Measurements from ENCODE around the gene LIF. TPM values are rescaled to one million over a fixed set of nuclear protein-coding genes. Genes with fewer than 3 reads are reported as not detected.

LIF gene
- polyA plus RNA-seq, 4 donors: 3.0 to 27.9 (median 6.0) TPM

DNA sequence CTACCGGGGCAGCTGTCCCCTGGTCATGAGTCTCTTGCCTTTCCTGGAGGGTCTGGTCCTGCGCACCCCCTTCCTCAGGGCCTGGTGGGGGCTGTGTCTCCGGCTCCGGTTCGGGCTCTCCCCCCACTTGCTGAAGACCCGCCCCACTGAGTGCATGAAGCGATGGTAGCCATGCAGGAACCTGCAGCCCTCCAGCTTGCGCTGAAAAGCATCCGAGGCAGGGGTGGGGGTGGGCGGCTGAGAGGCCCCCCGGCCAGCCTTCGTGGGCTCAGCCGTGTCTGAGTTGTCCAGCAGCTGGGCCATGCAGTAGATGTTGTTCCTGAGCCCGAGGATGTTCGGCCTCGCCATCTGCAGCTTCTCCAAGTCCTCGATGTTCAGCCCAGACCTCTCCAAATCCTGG lies 17.3 kb upstream of the LIF start:
- no peaks in the 10 kb centered on the region for H3K36me3 ChIP-seq (ENCODE audit: control insufficient read depth in 3 of 3, insufficient read depth in 2 of 3, low read depth in 1 of 3, low read length in 3 of 3)
- 89 to 94% (median 93%) methylated on average over 11 to 17 of the region's 17 CpGs for WGBS, 3 donors
- FAIRE-seq (no peak), DNase-seq (no peak)
- H3K27me3 ChIP-seq (ENCODE audit: control insufficient read depth in 3 of 3, insufficient read depth in 3 of 3, low read length in 3 of 3): no peaks in the 10 kb centered on the region
- H3K27ac ChIP-seq (ENCODE audit: low read depth in 1 of 3, low read length in 2 of 3): no peak overlapping the region
- peaks cover 0 to 25% (median 0%) of the 10 kb centered on the region in 3 donors for H3K4me1 ChIP-seq (ENCODE audit: control insufficient read depth in 3 of 3, insufficient read depth in 2 of 3, low read depth in 1 of 3, low read length in 2 of 3)
- H3K9me3 ChIP-seq (ENCODE audit: control insufficient read depth in 2 of 2, insufficient read depth in 1 of 2, low read depth in 1 of 2, low read length in 1 of 2): no peaks in the 10 kb centered on the region
- no peak overlapping the region for H3K4me3 ChIP-seq (ENCODE audit: low read depth in 1 of 3, low read length in 3 of 3)

DNA sequence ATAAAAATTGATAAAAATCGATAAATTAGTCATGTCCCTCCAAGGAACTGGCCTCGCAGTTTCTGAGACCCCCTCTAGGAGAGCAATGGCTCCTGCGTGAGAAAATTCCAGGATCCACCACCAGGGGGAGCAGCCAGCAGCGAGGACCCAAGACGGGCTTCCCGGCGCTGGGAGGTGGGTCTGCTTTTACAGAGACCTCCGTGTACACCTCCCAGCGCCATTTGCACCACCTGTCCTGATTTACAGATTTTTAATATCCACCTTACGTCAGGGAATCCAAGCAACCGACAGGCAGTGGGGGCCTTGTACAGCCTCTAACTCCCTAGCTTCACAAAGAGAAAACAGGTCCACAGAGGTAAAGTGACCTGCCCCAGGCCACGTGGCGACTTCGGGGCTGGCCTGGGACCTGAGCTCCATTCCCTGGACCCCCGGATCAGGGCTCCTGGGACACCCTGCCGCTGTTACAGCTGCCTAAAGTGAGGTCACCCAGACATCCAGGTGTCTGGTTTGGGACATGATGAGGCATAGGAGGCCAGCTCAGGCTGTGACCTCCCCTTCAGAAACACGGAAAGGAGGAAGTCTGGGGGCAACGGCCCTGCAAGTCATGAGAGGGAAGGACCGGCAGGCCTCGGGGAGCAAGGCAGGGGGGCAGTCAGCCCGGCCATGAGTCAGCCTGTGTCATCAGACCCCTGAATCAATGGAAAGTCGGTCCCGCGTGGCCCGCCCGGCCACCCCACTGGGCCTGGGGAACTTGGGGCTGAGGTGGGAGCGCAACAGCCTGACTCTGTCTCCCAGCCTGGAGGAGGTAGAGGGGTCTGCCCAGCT lies 16.6 kb upstream of the LIF start:
- Histone ChIP-seq H3K9me3 (ENCODE audit: control insufficient read depth in 2 of 2, insufficient read depth in 1 of 2, low read depth in 1 of 2, low read length in 1 of 2) (no peaks in the 10 kb centered on the region), H3K36me3 (ENCODE audit: control insufficient read depth in 3 of 3, insufficient read depth in 2 of 3, low read depth in 1 of 3, low read length in 3 of 3) (no peaks in the 10 kb centered on the region), H3K27ac (ENCODE audit: low read depth in 1 of 3, low read length in 2 of 3) (no peak overlapping the region), H3K27me3 (ENCODE audit: control insufficient read depth in 3 of 3, insufficient read depth in 3 of 3, low read length in 3 of 3) (no peaks in the 10 kb centered on the region), H3K4me3 (ENCODE audit: low read depth in 1 of 3, low read length in 3 of 3) (peak overlapping the region in 1 of 3 donors; percentile 3), H3K4me1 (ENCODE audit: control insufficient read depth in 3 of 3, insufficient read depth in 2 of 3, low read depth in 1 of 3, low read length in 2 of 3) (peaks cover 0 to 33% (median 2%) of the 10 kb centered on the region in 3 donors)
- peak; percentile 50 to 84 for DNase-seq
- FAIRE-seq: no peak
- WGBS, 3 donors: 26 to 29% (median 27%) methylated on average over 27 of the region's 27 CpGs

DNA sequence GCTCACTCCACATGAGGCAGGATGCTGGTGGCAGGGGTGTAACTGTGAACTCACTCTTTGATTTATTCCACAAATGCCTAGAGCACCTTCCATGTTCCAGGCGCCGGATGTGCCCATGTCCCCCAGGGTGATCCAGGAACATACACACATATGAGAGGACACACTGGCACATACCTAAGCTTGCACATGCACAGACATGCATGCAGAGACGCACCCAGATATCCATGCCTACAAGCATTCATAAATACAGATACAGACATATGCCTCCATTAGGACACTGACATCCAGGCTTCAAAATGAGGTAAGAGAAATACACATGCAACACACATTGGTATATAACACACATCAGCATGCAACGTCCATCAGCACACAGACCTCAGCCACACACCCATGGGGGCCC lies 15.6 kb upstream of the LIF start:
- no peaks in the 10 kb centered on the region for H3K27me3 ChIP-seq (ENCODE audit: control insufficient read depth in 3 of 3, insufficient read depth in 3 of 3, low read length in 3 of 3)
- peaks cover 0 to 34% (median 2%) of the 10 kb centered on the region in 3 donors for H3K4me1 ChIP-seq (ENCODE audit: control insufficient read depth in 3 of 3, insufficient read depth in 2 of 3, low read depth in 1 of 3, low read length in 2 of 3)
- FAIRE-seq (no peak), DNase-seq (no peak)
- WGBS, 3 donors: 86 to 92% (median 88%) methylated on average over 4 of the region's 4 CpGs
- no peaks in the 10 kb centered on the region for H3K36me3 ChIP-seq (ENCODE audit: control insufficient read depth in 3 of 3, insufficient read depth in 2 of 3, low read depth in 1 of 3, low read length in 3 of 3)
- H3K9me3 ChIP-seq (ENCODE audit: control insufficient read depth in 2 of 2, insufficient read depth in 1 of 2, low read depth in 1 of 2, low read length in 1 of 2): no peaks in the 10 kb centered on the region
- H3K27ac ChIP-seq (ENCODE audit: low read depth in 1 of 3, low read length in 2 of 3): no peak overlapping the region
- H3K4me3 ChIP-seq (ENCODE audit: low read depth in 1 of 3, low read length in 3 of 3): no peak overlapping the region

DNA sequence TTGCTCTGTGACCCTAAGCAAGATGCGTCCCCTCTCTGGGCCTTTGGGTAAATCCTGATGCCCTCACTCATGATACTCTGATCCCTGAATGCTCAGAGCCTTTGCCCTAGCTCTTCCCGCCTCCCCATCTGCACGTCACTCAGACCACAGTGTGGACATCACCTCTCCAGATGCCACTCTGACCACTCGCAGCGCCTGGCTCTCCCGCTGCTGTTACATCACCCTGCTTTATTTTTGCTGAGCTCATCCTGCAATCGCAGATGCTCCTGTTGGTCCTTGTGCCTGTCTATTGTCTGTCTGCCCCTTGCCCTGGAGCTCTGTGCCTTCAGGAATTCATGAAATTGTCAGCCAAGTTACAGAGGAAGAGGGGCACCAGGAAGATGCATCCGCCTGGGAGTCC lies 14.6 kb upstream of the LIF start:
- Histone ChIP-seq H3K9me3 (ENCODE audit: control insufficient read depth in 2 of 2, insufficient read depth in 1 of 2, low read depth in 1 of 2, low read length in 1 of 2) (no peaks in the 10 kb centered on the region), H3K36me3 (ENCODE audit: control insufficient read depth in 3 of 3, insufficient read depth in 2 of 3, low read depth in 1 of 3, low read length in 3 of 3) (no peaks in the 10 kb centered on the region), H3K4me1 (ENCODE audit: control insufficient read depth in 3 of 3, insufficient read depth in 2 of 3, low read depth in 1 of 3, low read length in 2 of 3) (peaks cover 0 to 33% (median 2%) of the 10 kb centered on the region in 3 donors), H3K27ac (ENCODE audit: low read depth in 1 of 3, low read length in 2 of 3) (no peak overlapping the region), H3K4me3 (ENCODE audit: low read depth in 1 of 3, low read length in 3 of 3) (no peak overlapping the region), H3K27me3 (ENCODE audit: control insufficient read depth in 3 of 3, insufficient read depth in 3 of 3, low read length in 3 of 3) (no peaks in the 10 kb centered on the region)
- WGBS, 3 donors: 88 to 94% (median 90%) methylated on average over 8 of the region's 8 CpGs
- no peak for DNase-seq
- no peak for FAIRE-seq

DNA sequence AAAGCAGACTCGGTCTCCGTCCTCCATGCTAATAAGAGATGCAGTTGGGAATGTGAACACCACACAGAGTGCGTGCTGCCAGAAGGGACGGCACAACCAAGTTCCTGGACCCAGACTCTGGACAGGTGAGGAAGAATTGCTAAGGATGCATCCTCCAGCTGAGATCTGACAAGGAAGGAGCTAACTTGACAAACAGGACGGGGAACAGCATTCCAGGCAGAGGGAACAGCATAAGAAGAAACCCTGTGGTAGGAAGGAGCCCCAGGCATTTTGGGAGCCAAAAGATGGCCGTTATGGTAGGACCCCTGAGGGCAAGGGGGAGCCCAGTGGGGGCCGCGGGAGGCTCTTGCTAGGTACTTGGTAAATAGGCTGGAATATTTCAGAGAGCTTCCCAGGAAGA lies 14.1 kb upstream of the LIF start:
- FAIRE-seq: no peak
- Histone ChIP-seq H3K4me1 (ENCODE audit: control insufficient read depth in 3 of 3, insufficient read depth in 2 of 3, low read depth in 1 of 3, low read length in 2 of 3) (peaks cover 0 to 31% (median 2%) of the 10 kb centered on the region in 3 donors), H3K27ac (ENCODE audit: low read depth in 1 of 3, low read length in 2 of 3) (no peak overlapping the region), H3K36me3 (ENCODE audit: control insufficient read depth in 3 of 3, insufficient read depth in 2 of 3, low read depth in 1 of 3, low read length in 3 of 3) (no peaks in the 10 kb centered on the region), H3K27me3 (ENCODE audit: control insufficient read depth in 3 of 3, insufficient read depth in 3 of 3, low read length in 3 of 3) (no peaks in the 10 kb centered on the region), H3K4me3 (ENCODE audit: low read depth in 1 of 3, low read length in 3 of 3) (no peak overlapping the region), H3K9me3 (ENCODE audit: control insufficient read depth in 2 of 2, insufficient read depth in 1 of 2, low read depth in 1 of 2, low read length in 1 of 2) (no peaks in the 10 kb centered on the region)
- WGBS, 3 donors: 85 to 90% (median 87%) methylated on average over 8 of the region's 8 CpGs
- DNase-seq: no peak

DNA sequence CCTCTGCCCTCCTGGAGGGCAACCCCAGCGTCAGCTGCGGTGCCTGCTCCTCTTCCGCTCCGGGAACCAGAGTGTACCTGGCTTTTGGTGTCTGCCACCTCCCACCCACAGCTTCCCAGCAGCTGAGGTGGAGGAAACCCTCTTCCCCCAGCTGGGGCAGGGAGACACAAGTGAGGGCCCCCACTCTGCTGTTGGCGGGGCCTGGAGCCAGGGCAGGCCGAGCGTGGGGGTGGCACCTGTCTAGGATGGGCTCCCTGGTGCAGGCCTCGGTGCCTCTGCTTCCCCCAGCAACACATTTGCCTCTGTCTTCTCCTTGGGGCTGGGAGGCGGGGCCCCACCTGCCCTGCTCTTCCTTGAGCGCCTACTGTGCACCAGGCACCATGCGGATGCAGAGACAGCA lies 13.7 kb upstream of the LIF start:
- FAIRE-seq: no peak

DNA sequence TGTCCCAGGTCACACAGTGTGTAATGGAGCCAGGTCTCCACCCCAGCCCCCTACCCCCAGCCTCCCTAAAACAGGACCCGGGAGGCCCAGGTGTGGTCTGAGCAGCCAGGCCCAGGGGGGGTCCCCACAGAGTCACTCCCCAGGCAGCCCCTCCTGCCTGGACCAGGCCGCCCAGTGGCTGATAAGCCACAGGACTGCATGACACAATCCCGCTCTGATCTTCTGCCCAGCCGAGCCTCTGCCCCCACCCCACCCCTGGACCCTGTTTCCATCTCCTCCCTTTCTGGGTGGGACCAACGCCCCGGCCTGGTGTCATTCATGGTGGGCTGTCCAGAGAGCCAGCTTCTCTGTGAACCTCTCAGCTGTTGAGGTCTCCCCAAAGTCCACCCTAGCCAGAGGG lies 7.8 kb upstream of the LIF start:
- FAIRE-seq: no peak
- Histone ChIP-seq H3K4me3 (ENCODE audit: low read depth in 1 of 3, low read length in 3 of 3) (no peak overlapping the region), H3K9me3 (ENCODE audit: control insufficient read depth in 2 of 2, insufficient read depth in 1 of 2, low read depth in 1 of 2, low read length in 1 of 2) (no peaks in the 10 kb centered on the region), H3K4me1 (ENCODE audit: control insufficient read depth in 3 of 3, insufficient read depth in 2 of 3, low read depth in 1 of 3, low read length in 2 of 3) (peaks cover 4 to 68% (median 5%) of the 10 kb centered on the region in 3 donors), H3K36me3 (ENCODE audit: control insufficient read depth in 3 of 3, insufficient read depth in 2 of 3, low read depth in 1 of 3, low read length in 3 of 3) (peaks cover 0 to 47% (median 0%) of the 10 kb centered on the region in 3 donors), H3K27me3 (ENCODE audit: control insufficient read depth in 3 of 3, insufficient read depth in 3 of 3, low read length in 3 of 3) (no peaks in the 10 kb centered on the region), H3K27ac (ENCODE audit: low read depth in 1 of 3, low read length in 2 of 3) (peak overlapping the region in 2 of 3 donors; percentile 9 to 38)
- WGBS, 3 donors: 54 to 67% (median 62%) methylated on average over 5 to 6 of the region's 6 CpGs
- DNase-seq: no peak

More for the DNA sequence above, 13.7 kb upstream of the LIF start:
- Histone ChIP-seq H3K27me3 (ENCODE audit: control insufficient read depth in 3 of 3, insufficient read depth in 3 of 3, low read length in 3 of 3) (no peaks in the 10 kb centered on the region), H3K4me1 (ENCODE audit: control insufficient read depth in 3 of 3, insufficient read depth in 2 of 3, low read depth in 1 of 3, low read length in 2 of 3) (peaks cover 0 to 30% (median 2%) of the 10 kb centered on the region in 3 donors), H3K4me3 (ENCODE audit: low read depth in 1 of 3, low read length in 3 of 3) (no peak overlapping the region), H3K36me3 (ENCODE audit: control insufficient read depth in 3 of 3, insufficient read depth in 2 of 3, low read depth in 1 of 3, low read length in 3 of 3) (no peaks in the 10 kb centered on the region), H3K9me3 (ENCODE audit: control insufficient read depth in 2 of 2, insufficient read depth in 1 of 2, low read depth in 1 of 2, low read length in 1 of 2) (no peaks in the 10 kb centered on the region), H3K27ac (ENCODE audit: low read depth in 1 of 3, low read length in 2 of 3) (no peak overlapping the region)
- no peak for DNase-seq
- 70 to 90% (median 77%) methylated on average over 11 of the region's 11 CpGs for WGBS, 3 donors

DNA sequence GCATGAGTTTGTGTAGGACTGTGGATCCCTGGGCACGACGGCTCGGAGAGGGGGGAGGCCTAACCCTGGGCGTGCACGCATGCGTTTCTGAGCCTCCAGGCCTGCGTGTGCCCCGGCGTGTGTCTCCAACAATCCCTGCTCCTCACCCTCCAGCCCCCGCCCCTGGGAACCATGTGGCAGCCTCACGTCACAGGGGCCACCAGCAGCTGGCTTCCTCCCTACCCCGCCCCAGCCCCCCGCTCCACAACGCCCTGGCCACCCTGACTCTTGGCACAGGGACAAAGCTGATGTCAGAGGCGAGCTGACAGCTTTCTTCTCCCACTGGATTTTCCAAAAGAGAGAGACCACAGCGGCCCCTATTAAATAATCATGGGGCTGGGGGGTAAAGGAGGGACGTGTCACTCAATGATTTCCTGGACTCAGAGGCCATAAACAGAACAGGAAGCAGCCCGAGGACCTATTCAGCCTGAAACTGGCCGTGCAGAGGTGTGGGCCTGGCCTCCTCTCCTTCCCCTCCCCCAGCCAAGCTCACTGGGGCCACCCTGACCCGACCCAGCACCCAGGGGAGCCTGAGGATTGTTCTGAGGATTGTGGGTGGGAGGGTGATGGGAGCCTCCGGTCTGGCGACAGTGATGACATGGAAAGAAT lies 6.8 kb upstream of the LIF start:
- 10 to 26% (median 21%) methylated on average over 22 of the region's 22 CpGs for WGBS, 3 donors
- Histone ChIP-seq H3K27me3 (ENCODE audit: control insufficient read depth in 3 of 3, insufficient read depth in 3 of 3, low read length in 3 of 3) (no peaks in the 10 kb centered on the region), H3K36me3 (ENCODE audit: control insufficient read depth in 3 of 3, insufficient read depth in 2 of 3, low read depth in 1 of 3, low read length in 3 of 3) (peaks cover 0 to 47% (median 0%) of the 10 kb centered on the region in 3 donors), H3K27ac (ENCODE audit: low read depth in 1 of 3, low read length in 2 of 3) (peak overlapping the region; percentile 15 to 75 (median 38)), H3K4me3 (ENCODE audit: low read depth in 1 of 3, low read length in 3 of 3) (no peak overlapping the region), H3K4me1 (ENCODE audit: control insufficient read depth in 3 of 3, insufficient read depth in 2 of 3, low read depth in 1 of 3, low read length in 2 of 3) (peaks cover 4 to 70% (median 5%) of the 10 kb centered on the region in 3 donors), H3K9me3 (ENCODE audit: control insufficient read depth in 2 of 2, insufficient read depth in 1 of 2, low read depth in 1 of 2, low read length in 1 of 2) (no peaks in the 10 kb centered on the region)
- FAIRE-seq (no peak), DNase-seq (peak; percentile 72 to 79)

All from small intestine (tissue), 7 donors.